HepG2 (cell line): Measurements from ENCODE around the gene AMBRA1. TPM values are rescaled to one million over a fixed set of nuclear protein-coding genes. Genes with fewer than 3 reads are reported as not detected.

Source experiments
- BCL6 ChIP-seq: IDR thresholded peaks from 2 replicates; pipeline ENCODE4 v1.6.1; 2016; ENCODE audit warnings: missing genetic modification reagents, missing compliant biosample characterization
- EED ChIP-seq: sonication (generic); formaldehyde crosslinking; IDR thresholded peaks from 2 replicates; pipeline ENCODE4 v1.5.0; 2020; ENCODE audit warnings: mild to moderate bottlenecking, missing genetic modification reagents
- EP300 ChIP-seq, 3 experiments: sonication (generic) in 1 of 3; formaldehyde crosslinking in 1 of 3; IDR thresholded peaks; 2 replicates each; pipeline versions ENCODE4 v1.5.1 to v1.6.1; 2011 to 2020; ENCODE audit warnings: low read depth in 2 of 3, low read length in 2 of 3, borderline replicate concordance in 1 of 3, improper control_type of control experiment in 1 of 3, mild to moderate bottlenecking in 1 of 3, missing genetic modification reagents in 1 of 3, moderate library complexity in 1 of 3
- HIVEP1 ChIP-seq: sonication (generic); formaldehyde crosslinking; IDR thresholded peaks from 2 replicates; pipeline ENCODE4 v1.4.0; 2020; ENCODE audit warnings: mild to moderate bottlenecking, missing genetic modification reagents
- HOXA7 ChIP-seq: sonication (generic); formaldehyde crosslinking; IDR thresholded peaks from 2 replicates; pipeline ENCODE4 v1.8.1; 2022; ENCODE audit warnings: mild to moderate bottlenecking, missing genetic modification reagents, moderate library complexity
- MAZ ChIP-seq, 2 experiments: sonication (generic) in 1 of 2; formaldehyde crosslinking in 1 of 2; IDR thresholded peaks; 2 replicates each; pipeline versions ENCODE4 v1.5.0 to v1.6.1; 2012 to 2020; ENCODE audit warnings: low read depth in 2 of 2, mild to moderate bottlenecking in 2 of 2, borderline replicate concordance in 1 of 2, improper control_type of control experiment in 1 of 2, low read length in 1 of 2, missing genetic modification reagents in 1 of 2, moderate library complexity in 1 of 2
- MIER3 ChIP-seq: IDR thresholded peaks from 2 replicates; pipeline ENCODE4 v1.6.1; 2016; ENCODE audit warnings: missing compliant biosample characterization, borderline replicate concordance
- PHF20 ChIP-seq: sonication (generic); formaldehyde crosslinking; IDR thresholded peaks from 2 replicates; pipeline ENCODE4 v1.5.0; 2020; ENCODE audit warnings: mild to moderate bottlenecking, missing genetic modification reagents
- PHF8 ChIP-seq: sonication (generic); formaldehyde crosslinking; IDR thresholded peaks from 2 replicates; pipeline ENCODE4 v1.5.0; 2020; ENCODE audit warnings: missing genetic modification reagents
- SIN3B ChIP-seq: fragments of 150-350 bp; IDR thresholded peaks from 2 replicates; pipeline ENCODE4 v1.6.1; 2014; ENCODE audit warnings: low read length
- SIX1 ChIP-seq: sonication (generic); formaldehyde crosslinking; IDR thresholded peaks from 2 replicates; pipeline ENCODE4 v1.4.0; 2020; ENCODE audit warnings: missing genetic modification reagents, borderline replicate concordance
- TBP ChIP-seq: sonication (generic); formaldehyde crosslinking; IDR thresholded peaks from 2 replicates; pipeline ENCODE4 v1.5.0; 2020; ENCODE audit warnings: missing genetic modification reagents
- ZNF260 ChIP-seq: sonication (generic); formaldehyde crosslinking; IDR thresholded peaks from 2 replicates; pipeline ENCODE4 v1.4.0; 2020; ENCODE audit warnings: missing genetic modification reagents, low read depth, mild to moderate bottlenecking, borderline replicate concordance
- ZNF292 ChIP-seq: sonication (generic); formaldehyde crosslinking; IDR thresholded peaks from 2 replicates; pipeline ENCODE4 v1.8.1; 2022; ENCODE audit warnings: mild to moderate bottlenecking, low read depth, missing genetic modification reagents, borderline replicate concordance
- ZNF510 ChIP-seq: sonication (generic); formaldehyde crosslinking; IDR thresholded peaks from 2 replicates; pipeline ENCODE4 v1.4.0; 2020; ENCODE audit warnings: low read depth, mild to moderate bottlenecking, missing genetic modification reagents
- ZNF572 ChIP-seq: sonication (generic); formaldehyde crosslinking; IDR thresholded peaks from 2 replicates; pipeline ENCODE4 v1.5.1; 2020; ENCODE audit warnings: mild to moderate bottlenecking, missing genetic modification reagents
- ZNF670 ChIP-seq: sonication (generic); formaldehyde crosslinking; IDR thresholded peaks from 2 replicates; pipeline ENCODE4 v1.8.0; 2022; ENCODE audit warnings: mild to moderate bottlenecking, missing genetic modification reagents, borderline replicate concordance
- ZNF883 ChIP-seq: sonication (generic); formaldehyde crosslinking; IDR thresholded peaks from 2 replicates; pipeline ENCODE4 v1.5.1; 2020; ENCODE audit warnings: mild to moderate bottlenecking, missing genetic modification reagents; ENCODE audit errors: not compliant biosample characterization
- ZSCAN29 ChIP-seq: sonication (generic); formaldehyde crosslinking; conservative IDR thresholded peaks from 2 replicates; pipeline ENCODE4 v1.4.0; 2020; ENCODE audit warnings: mild to moderate bottlenecking, missing genetic modification reagents
- polyA plus RNA-seq, 8 experiments: library from polyadenylated mRNA; depleted of rRNA in 3 of 8; stranded (reverse) in 7 of 8; unstranded in 1 of 8; fragments of >200 nt; fragmentation: Illumina TruSeq in 4 of 8; extraction: Trizol in 4 of 8; gene quantifications; 2 replicates each; pipeline versions ENCODE4 v1.2.1 to v1.2.3, GENCODE V29; 2011 to 2016; ENCODE audit warnings: low read depth in 4 of 8, missing spikeins in 1 of 8, mixed read lengths in 1 of 8; ENCODE audit not compliant: insufficient read depth in 1 of 8
- total RNA-seq, 5 experiments: library from RNA; depleted of rRNA; stranded (reverse); fragments of >200 nt; fragmentation: Illumina TruSeq; extraction: Trizol; gene quantifications; 2 replicates each; pipeline ENCODE4 v1.2.3, GENCODE V29; 2016; ENCODE audit warnings: low read depth in 1 of 5
- TF ChIP-seq, protein P1 (sequence below), 2 experiments: sonication (generic) in 1 of 2; formaldehyde crosslinking in 1 of 2; IDR thresholded peaks; 2 replicates each; pipeline versions ENCODE4 v1.4.0 to v1.6.1; 2018 to 2020; ENCODE audit warnings: missing genetic modification reagents in 2 of 2, borderline replicate concordance in 1 of 2, low read depth in 1 of 2, mild to moderate bottlenecking in 1 of 2, missing biosample characterization in 1 of 2
- TF ChIP-seq, protein P2 (sequence below): sonication (generic); formaldehyde crosslinking; IDR thresholded peaks from 2 replicates; pipeline ENCODE4 v1.4.0; 2020; ENCODE audit warnings: mild to moderate bottlenecking, missing genetic modification reagents
- TF ChIP-seq, protein P3 (sequence below): sonication (generic); formaldehyde crosslinking; IDR thresholded peaks from 2 replicates; pipeline ENCODE4 v1.5.0; 2020; ENCODE audit warnings: mild to moderate bottlenecking, low read depth, missing genetic modification reagents, borderline replicate concordance
- TF ChIP-seq, protein P4 (sequence below), 2 experiments: sonication (generic) in 1 of 2; formaldehyde crosslinking in 1 of 2; IDR thresholded peaks; 2 replicates each; pipeline versions ENCODE4 v1.5.1 to v1.6.1; 2011 to 2020; ENCODE audit warnings: borderline replicate concordance in 1 of 2, low read depth in 1 of 2, low read length in 1 of 2, mild to moderate bottlenecking in 1 of 2, missing genetic modification reagents in 1 of 2, moderate library complexity in 1 of 2

The AMBRA1 gene
- total and polyA plus RNA-seq, 2 of the 13 experiments (the other 11 are each of a cell fraction or from before 2014, with no cell fraction given), result 15.7 to 26.0 TPM

DNA sequence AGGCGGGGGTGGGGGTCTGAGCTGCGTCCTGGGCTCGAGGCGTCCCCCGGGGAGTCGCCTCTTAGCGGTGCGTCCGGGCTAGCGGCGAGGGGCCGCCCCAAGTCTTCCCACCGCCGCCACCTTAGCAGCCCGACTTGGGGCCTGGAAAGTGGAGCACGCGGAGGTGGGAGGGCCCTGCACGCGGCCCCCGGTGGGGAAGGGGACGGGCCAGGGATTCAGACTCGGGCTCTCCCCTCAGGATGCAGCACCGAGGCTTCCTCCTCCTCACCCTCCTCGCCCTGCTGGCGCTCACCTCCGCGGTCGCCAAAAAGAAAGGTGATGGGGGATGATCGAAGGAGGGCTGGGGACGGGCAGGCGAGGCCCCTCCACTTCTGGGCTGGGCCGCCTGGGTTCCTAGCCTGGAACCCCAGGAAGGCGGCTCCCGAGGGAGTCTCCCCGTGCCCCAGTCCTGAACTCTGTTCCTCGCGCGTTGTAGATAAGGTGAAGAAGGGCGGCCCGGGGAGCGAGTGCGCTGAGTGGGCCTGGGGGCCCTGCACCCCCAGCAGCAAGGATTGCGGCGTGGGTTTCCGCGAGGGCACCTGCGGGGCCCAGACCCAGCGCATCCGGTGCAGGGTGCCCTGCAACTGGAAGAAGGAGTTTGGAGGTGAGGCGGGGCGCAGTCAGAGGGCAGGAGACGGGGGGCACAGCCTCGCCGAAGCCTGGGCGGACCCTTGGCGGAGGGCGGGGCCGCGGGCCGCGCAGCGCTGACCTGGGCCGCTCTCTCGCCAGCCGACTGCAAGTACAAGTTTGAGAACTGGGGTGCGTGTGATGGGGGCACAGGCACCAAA, 211.8 kb downstream of the AMBRA1 start (continued):
- TF ChIP-seq ZNF572 (CRISPR knock-in tag) (no peak), ZNF670 (CRISPR knock-in tag) (0 out of 2 replicates have a peak, but pooled peaks have one; percentile 28), ZSCAN29 (CRISPR knock-in tag) (no peak), MIER3 (CRISPR knock-in tag) (no peak), PHF20 (CRISPR knock-in tag) (no peak), SIX1 (CRISPR knock-in tag) (no peak), MAZ (IDR thresholded peaks at IDR 0.05; ENCODE audit: borderline replicate concordance, low read depth, low read length) (no peak), MAZ (CRISPR knock-in tag; IDR thresholded peaks at IDR 0.05; ENCODE audit: low read depth) (peak; percentile 52; the same call in 1 of the 2 replicates), EP300 (IDR thresholded peaks at IDR 0.05; ENCODE audit: low read depth in 2 of 2, low read length in 2 of 2) (no peak), EP300 (CRISPR knock-in tag; IDR thresholded peaks at IDR 0.05; ENCODE audit: borderline replicate concordance) (no peak), ZNF883 (CRISPR knock-in tag) (no peak), ZNF292 (CRISPR knock-in tag) (no peak), EED (CRISPR knock-in tag) (no peak), SIN3B (no peak), ZNF510 (no peak), HIVEP1 (no peak; the same call in 1 of the 2 replicates), HOXA7 (CRISPR knock-in tag) (no peak), ZNF260 (CRISPR knock-in tag) (no peak), TBP (CRISPR knock-in tag) (no peak), PHF8 (CRISPR knock-in tag) (peak; percentile 53; the same call in 1 of the 2 replicates), BCL6 (CRISPR knock-in tag) (no peak)
- TF ChIP-seq, protein P1, sequence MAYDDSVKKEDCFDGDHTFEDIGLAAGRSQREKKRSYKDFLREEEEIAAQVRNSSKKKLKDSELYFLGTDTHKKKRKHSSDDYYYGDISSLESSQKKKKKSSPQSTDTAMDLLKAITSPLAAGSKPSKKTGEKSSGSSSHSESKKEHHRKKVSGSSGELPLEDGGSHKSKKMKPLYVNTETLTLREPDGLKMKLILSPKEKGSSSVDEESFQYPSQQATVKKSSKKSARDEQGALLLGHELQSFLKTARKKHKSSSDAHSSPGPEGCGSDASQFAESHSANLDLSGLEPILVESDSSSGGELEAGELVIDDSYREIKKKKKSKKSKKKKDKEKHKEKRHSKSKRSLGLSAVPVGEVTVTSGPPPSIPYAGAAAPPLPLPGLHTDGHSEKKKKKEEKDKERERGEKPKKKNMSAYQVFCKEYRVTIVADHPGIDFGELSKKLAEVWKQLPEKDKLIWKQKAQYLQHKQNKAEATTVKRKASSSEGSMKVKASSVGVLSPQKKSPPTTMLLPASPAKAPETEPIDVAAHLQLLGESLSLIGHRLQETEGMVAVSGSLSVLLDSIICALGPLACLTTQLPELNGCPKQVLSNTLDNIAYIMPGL (CRISPR knock-in tag; IDR thresholded peaks at IDR 0.05; ENCODE audit: borderline replicate concordance in 1 of 2, low read depth in 1 of 2), result peak in 1 of 2 experiments; percentile 39; a peak in 1 of 4 replicates
- TF ChIP-seq, protein P2, sequence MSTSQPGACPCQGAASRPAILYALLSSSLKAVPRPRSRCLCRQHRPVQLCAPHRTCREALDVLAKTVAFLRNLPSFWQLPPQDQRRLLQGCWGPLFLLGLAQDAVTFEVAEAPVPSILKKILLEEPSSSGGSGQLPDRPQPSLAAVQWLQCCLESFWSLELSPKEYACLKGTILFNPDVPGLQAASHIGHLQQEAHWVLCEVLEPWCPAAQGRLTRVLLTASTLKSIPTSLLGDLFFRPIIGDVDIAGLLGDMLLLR (CRISPR knock-in tag), result no peak
- TF ChIP-seq, protein P3, sequence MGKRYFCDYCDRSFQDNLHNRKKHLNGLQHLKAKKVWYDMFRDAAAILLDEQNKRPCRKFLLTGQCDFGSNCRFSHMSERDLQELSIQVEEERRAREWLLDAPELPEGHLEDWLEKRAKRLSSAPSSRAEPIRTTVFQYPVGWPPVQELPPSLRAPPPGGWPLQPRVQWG, result no peak
- TF ChIP-seq, protein P4, sequence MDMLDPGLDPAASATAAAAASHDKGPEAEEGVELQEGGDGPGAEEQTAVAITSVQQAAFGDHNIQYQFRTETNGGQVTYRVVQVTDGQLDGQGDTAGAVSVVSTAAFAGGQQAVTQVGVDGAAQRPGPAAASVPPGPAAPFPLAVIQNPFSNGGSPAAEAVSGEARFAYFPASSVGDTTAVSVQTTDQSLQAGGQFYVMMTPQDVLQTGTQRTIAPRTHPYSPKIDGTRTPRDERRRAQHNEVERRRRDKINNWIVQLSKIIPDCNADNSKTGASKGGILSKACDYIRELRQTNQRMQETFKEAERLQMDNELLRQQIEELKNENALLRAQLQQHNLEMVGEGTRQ (IDR thresholded peaks at IDR 0.05; ENCODE audit: low read depth, low read length), result no peak
- TF ChIP-seq, protein P4 (CRISPR knock-in tag; IDR thresholded peaks at IDR 0.05; ENCODE audit: borderline replicate concordance), result no peak
